Activated B cell treated with CpG ODN at 0.5 μM for 24 hours (primary cell): ENCODE measurements around the gene MTA2. TPM values are rescaled to one million over a fixed set of nuclear protein-coding genes. Genes with fewer than 3 reads are reported as not detected.
"Not testable (repeated sequence)": the region's sequence is repeated elsewhere in the genome, so short reads cannot be mapped to it uniquely, and the experiment has no call there.

Experiments used
- ATAC-seq: fragments of 200-7000 bp; cut with Tn5 transposase; one replicate; pipeline ENCODE4 v1.10.0; 2021; ENCODE audit warnings: low read depth, mild to moderate bottlenecking, moderate library complexity
- CTCF ChIA-PET: fragments of 350-600 bp; sonication (Branson Sonifier 250); formaldehyde crosslinking; loops from one replicate; lab custom pipeline; 2021; ENCODE audit warnings: antibody characterized with exemption; lab: Charles Lee
- POLR2A ChIA-PET: fragments of 350-600 bp; sonication (Branson Sonifier 250); formaldehyde crosslinking; loops from one replicate; lab custom pipeline; 2021; ENCODE audit warnings: antibody characterized with exemption; lab: Charles Lee
- DNase-seq: peaks from one replicate; pipeline ENCODE4 v3.0.0; 2022
- H3K27ac Mint-ChIP-seq: one replicate; pipeline ENCODE4 v1.8.0; 2020; ENCODE audit warnings: mixed read lengths
- H3K27me3 Mint-ChIP-seq: one replicate; pipeline ENCODE4 v1.8.0; 2021; ENCODE audit warnings: mixed read lengths
- H3K36me3 Mint-ChIP-seq: one replicate; pipeline ENCODE4 v1.8.0; 2021; ENCODE audit warnings: low read depth, mixed read lengths
- H3K4me1 Mint-ChIP-seq: one replicate; pipeline ENCODE4 v1.8.0; 2021; ENCODE audit warnings: mixed read lengths
- H3K4me3 Mint-ChIP-seq: one replicate; pipeline ENCODE4 v1.8.0; 2020; ENCODE audit warnings: mild to moderate bottlenecking, mixed read lengths
- H3K9me3 Mint-ChIP-seq: one replicate; pipeline ENCODE4 v1.8.0; 2020; ENCODE audit warnings: mixed read lengths
- intact Hi-C: fragments of 100-400 bp; cut with micrococcal nuclease; formaldehyde crosslinking; loops from one replicate; pipeline ENCODE4 v1.15.1; 2024
- total RNA-seq: library from RNA; stranded (reverse); gene quantifications from 2 replicates; pipeline ENCODE4 v1.2.3, GENCODE V29; 2022
- TF ChIP-seq, protein P1 (sequence below): fragments of 200-600 bp; IDR thresholded peaks from one replicate; pipeline ENCODE4 v1.8.0; 2022; ENCODE audit warnings: antibody characterized with exemption, mild to moderate bottlenecking

The MTA2 gene
- total RNA-seq, 1 donor from 2014 or later, result 175 TPM

GRCh38 chr11:62591448-62592145 is 10.1 kb downstream of the MTA2 start, which contains the start of gene TUT1:
Gene TUT1, minus strand, starts transcription at chr11:62591523. Its CDS starts 38 bp downstream, at chr11:62591485.
- ChIA-PET POLR2A (interaction anchor here (0.5 to 4.5 kb wide), 67 partner anchors 11 to 1650 kb away, joined by 3 to 246 read pairs (median 8); partner anchors contain the start of genes AHNAK, B3GAT3, BSCL2 and C11orf98), CTCF (interaction anchor here (0.6 to 3.7 kb wide), 30 partner anchors 10 to 289 kb away, joined by 3 to 23 read pairs (median 4); partner anchors contain the start of genes B3GAT3, C11orf98, CSKMT and EEF1G)
- no peaks in the 10 kb centered on the region for H3K27me3 Mint-ChIP-seq
- ATAC-seq (peak; percentile 85), DNase-seq (peak; percentile 83)
- TF ChIP-seq, protein P1, sequence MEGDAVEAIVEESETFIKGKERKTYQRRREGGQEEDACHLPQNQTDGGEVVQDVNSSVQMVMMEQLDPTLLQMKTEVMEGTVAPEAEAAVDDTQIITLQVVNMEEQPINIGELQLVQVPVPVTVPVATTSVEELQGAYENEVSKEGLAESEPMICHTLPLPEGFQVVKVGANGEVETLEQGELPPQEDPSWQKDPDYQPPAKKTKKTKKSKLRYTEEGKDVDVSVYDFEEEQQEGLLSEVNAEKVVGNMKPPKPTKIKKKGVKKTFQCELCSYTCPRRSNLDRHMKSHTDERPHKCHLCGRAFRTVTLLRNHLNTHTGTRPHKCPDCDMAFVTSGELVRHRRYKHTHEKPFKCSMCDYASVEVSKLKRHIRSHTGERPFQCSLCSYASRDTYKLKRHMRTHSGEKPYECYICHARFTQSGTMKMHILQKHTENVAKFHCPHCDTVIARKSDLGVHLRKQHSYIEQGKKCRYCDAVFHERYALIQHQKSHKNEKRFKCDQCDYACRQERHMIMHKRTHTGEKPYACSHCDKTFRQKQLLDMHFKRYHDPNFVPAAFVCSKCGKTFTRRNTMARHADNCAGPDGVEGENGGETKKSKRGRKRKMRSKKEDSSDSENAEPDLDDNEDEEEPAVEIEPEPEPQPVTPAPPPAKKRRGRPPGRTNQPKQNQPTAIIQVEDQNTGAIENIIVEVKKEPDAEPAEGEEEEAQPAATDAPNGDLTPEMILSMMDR, result no peak
- peaks cover 65% of the 10 kb centered on the region for H3K36me3 Mint-ChIP-seq
- peak within 1 kb of the TSS; percentile 97 for H3K4me3 Mint-ChIP-seq
- H3K27ac Mint-ChIP-seq, result peak within 1 kb of the TSS; percentile 98
- intact Hi-C loops, result loop anchor here (1.0 to 5.0 kb wide), 15 partner anchors 8 to 290 kb away; partner anchors contain the start of genes C11orf98, CSKMT, EML3 and GANAB
- no peaks in the 10 kb centered on the region for H3K9me3 Mint-ChIP-seq
- H3K4me1 Mint-ChIP-seq, result peaks cover 52% of the 10 kb centered on the region

- H3K27ac Mint-ChIP-seq, result no peak overlapping the region
- H3K4me1 Mint-ChIP-seq, result peaks cover 48% of the 10 kb centered on the region
- CTCF ChIA-PET, result interaction anchor here (1.1 kb wide), 1 partner anchor 46 kb away, joined by 5 read pairs; no protein-coding TSS in a partner anchor
- H3K9me3 Mint-ChIP-seq, result no peaks in the 10 kb centered on the region
- TF ChIP-seq, protein P1, result no peak
- DNase-seq (no peak), ATAC-seq (no peak)
- intact Hi-C loops, result no loop called here
- POLR2A ChIA-PET, result interaction anchor here (0.5 to 1.7 kb wide), 8 partner anchors 12 to 217 kb away, joined by 3 to 6 read pairs (median 4); partner anchors contain the start of genes C11orf98, CSKMT, INTS5 and MTA2
- H3K36me3 Mint-ChIP-seq, result peaks cover 49% of the 10 kb centered on the region
- H3K4me3 Mint-ChIP-seq, result no peak overlapping the region
- H3K27me3 Mint-ChIP-seq, result no peaks in the 10 kb centered on the region
These were observed 12.6 kb downstream of the MTA2 start for GRCh38 chr11:62588966-62589637.

DNA sequence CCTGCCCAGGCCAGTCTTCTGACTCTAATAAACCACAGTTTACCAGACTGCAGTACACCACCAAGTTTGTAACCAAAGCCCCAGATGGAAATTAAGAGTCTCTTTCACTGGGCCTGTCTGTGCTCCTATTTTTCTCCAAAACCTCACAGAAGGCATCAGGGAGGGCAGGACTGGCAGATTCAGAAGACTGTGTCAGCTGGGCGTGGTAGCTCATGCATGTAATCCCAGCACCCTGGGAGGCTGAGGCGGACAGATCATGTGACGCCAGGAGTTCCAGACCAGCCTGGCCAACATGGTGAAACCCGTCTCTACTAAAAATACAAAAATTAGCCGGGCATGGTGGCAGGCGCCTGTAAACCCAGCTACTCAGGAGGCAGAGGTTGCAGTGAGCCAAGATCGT is 16.3 kb downstream of the MTA2 start:
- ATAC-seq, H3K4me3 Mint-ChIP-seq, H3K9me3 Mint-ChIP-seq, H3K27ac Mint-ChIP-seq, DNase-seq, H3K27me3 Mint-ChIP-seq, intact Hi-C loops: not testable (repeated sequence)
- ChIA-PET POLR2A (interaction anchor here (0.8 kb wide), 1 partner anchor 296 kb away, joined by 3 read pairs; no protein-coding TSS in a partner anchor), CTCF (interaction anchor here (1.6 kb wide), 1 partner anchor 161 kb away, joined by 3 read pairs; no protein-coding TSS in a partner anchor)
- H3K36me3 Mint-ChIP-seq, result peaks cover 47% of the 10 kb centered on the region
- peaks cover 13% of the 10 kb centered on the region for H3K4me1 Mint-ChIP-seq

GRCh38 chr11:62581735-62582134 is 19.9 kb downstream of the MTA2 start:
- ATAC-seq, H3K4me3 Mint-ChIP-seq, intact Hi-C loops, CTCF ChIA-PET, H3K27ac Mint-ChIP-seq, H3K4me1 Mint-ChIP-seq, DNase-seq, H3K9me3 Mint-ChIP-seq, POLR2A ChIA-PET, H3K27me3 Mint-ChIP-seq: not testable (repeated sequence)
- peaks cover 53% of the 10 kb centered on the region for H3K36me3 Mint-ChIP-seq

DNA sequence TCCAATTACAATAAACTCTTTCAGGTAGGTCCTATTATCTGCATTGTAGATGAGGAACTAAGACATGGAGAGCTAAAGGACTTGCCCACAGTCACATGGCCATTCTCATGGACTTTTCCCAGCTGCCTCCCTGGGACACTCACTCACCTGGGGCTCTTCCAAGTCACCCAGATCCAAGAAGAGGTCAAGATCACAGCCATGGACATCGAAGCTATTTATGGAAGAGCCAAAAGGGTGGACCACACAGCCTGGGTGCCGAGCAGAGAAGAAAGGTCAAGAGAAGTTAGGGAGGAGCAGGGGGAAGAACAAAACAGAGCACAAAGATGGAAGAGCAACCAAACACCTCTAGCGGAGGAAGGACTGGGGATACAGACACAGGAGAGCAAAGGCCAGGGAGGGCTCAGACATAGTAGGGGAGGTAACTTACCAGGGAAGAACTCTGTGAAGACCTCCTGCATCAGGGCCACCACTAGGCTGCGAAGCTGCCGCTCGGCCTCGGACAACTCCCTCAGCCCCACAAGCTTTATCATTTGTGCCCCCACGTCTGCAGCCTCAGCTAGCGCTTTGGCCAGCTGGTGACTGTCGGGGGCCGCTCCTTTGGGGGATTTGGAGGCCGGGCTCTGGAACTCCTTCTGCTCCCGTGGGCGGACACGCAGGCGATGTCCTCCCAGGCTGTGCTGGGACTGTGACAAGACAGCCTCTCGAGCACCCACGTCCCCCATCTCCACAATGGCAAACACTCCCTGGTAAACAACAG is 20.5 kb downstream of the MTA2 start:
- TF ChIP-seq, protein P1, result no peak
- no peaks in the 10 kb centered on the region for H3K27me3 Mint-ChIP-seq
- no peaks in the 10 kb centered on the region for H3K9me3 Mint-ChIP-seq
- DNase-seq, result no peak
- H3K36me3 Mint-ChIP-seq, result peaks cover 55% of the 10 kb centered on the region
- ChIA-PET CTCF (no interaction called here), POLR2A (interaction anchor here (0.5 to 1.5 kb wide), 3 partner anchors 10 to 180 kb away, joined by 3 to 9 read pairs (median 8); partner anchors contain the start of genes POLR2G and TUT1)
- H3K4me1 Mint-ChIP-seq, result peaks cover 1% of the 10 kb centered on the region
- intact Hi-C loops, result no loop called here
- H3K4me3 Mint-ChIP-seq, result no peak overlapping the region
- no peak overlapping the region for H3K27ac Mint-ChIP-seq
- no peak for ATAC-seq
